GM10266 (cell line): Measurements from ENCODE around the gene PAX8.

ENCODE experiments used
- DNase-seq: peaks from one replicate; pipeline ENCODE4 v3.0.0; 2012; ENCODE audit errors: extremely low spot score
- TF ChIP-seq, protein P1 (sequence below): IDR thresholded peaks from 2 replicates; pipeline ENCODE4 v1.5.1; 2012; ENCODE audit warnings: mild to moderate bottlenecking, low read depth; ENCODE audit not compliant: control insufficient read depth, insufficient read depth; ENCODE audit errors: missing control alignments

Gene PAX8

GRCh38 chr2:113195923-113196501 is 82.7 kb downstream of the PAX8 start:
- TF ChIP-seq, protein P1, sequence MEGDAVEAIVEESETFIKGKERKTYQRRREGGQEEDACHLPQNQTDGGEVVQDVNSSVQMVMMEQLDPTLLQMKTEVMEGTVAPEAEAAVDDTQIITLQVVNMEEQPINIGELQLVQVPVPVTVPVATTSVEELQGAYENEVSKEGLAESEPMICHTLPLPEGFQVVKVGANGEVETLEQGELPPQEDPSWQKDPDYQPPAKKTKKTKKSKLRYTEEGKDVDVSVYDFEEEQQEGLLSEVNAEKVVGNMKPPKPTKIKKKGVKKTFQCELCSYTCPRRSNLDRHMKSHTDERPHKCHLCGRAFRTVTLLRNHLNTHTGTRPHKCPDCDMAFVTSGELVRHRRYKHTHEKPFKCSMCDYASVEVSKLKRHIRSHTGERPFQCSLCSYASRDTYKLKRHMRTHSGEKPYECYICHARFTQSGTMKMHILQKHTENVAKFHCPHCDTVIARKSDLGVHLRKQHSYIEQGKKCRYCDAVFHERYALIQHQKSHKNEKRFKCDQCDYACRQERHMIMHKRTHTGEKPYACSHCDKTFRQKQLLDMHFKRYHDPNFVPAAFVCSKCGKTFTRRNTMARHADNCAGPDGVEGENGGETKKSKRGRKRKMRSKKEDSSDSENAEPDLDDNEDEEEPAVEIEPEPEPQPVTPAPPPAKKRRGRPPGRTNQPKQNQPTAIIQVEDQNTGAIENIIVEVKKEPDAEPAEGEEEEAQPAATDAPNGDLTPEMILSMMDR, result no peak
- no peak for DNase-seq

GRCh38 chr2:113192459-113193100 is 86.1 kb downstream of the PAX8 start:
- DNase-seq, result no peak

GRCh38 chr2:113190871-113191270 is 87.8 kb downstream of the PAX8 start:
- DNase-seq, result no peak
- TF ChIP-seq, protein P1, result no peak

More at GRCh38 chr2:113192459-113193100, 86.1 kb downstream of the PAX8 start:
- TF ChIP-seq, protein P1, result no peak

- TF ChIP-seq, protein P1, result no peak
- DNase-seq, result no peak
These were observed 91.0 kb downstream of the PAX8 start for GRCh38 chr2:113187771-113188170.

DNA sequence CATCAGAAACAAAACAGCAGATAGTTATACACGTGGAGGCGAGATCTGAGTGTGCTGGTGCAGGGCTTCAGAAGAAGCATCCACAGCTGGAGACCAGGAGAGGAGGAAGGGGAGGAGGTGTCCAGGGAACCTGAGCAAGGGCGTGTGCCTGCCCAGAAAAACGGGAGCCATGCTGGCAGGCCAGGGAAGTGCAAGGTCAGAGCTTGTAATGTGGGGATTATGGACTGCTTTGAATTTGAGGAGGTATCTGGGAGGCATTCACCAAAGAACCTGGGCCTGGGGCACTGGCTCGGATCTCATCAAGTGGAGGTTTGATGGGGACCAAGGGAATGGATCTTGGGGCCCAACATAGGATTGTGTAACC is 92.3 kb downstream of the PAX8 start:
- TF ChIP-seq, protein P1, result no peak

GRCh38 chr2:113185664-113186432 is 92.9 kb downstream of the PAX8 start:
- DNase-seq, result no peak
- TF ChIP-seq, protein P1, result no peak

More for the DNA sequence above, 92.3 kb downstream of the PAX8 start:
- no peak for DNase-seq
